Measurements from ENCODE around the gene MAP4K4.

MAP4K4 gene

DNA sequence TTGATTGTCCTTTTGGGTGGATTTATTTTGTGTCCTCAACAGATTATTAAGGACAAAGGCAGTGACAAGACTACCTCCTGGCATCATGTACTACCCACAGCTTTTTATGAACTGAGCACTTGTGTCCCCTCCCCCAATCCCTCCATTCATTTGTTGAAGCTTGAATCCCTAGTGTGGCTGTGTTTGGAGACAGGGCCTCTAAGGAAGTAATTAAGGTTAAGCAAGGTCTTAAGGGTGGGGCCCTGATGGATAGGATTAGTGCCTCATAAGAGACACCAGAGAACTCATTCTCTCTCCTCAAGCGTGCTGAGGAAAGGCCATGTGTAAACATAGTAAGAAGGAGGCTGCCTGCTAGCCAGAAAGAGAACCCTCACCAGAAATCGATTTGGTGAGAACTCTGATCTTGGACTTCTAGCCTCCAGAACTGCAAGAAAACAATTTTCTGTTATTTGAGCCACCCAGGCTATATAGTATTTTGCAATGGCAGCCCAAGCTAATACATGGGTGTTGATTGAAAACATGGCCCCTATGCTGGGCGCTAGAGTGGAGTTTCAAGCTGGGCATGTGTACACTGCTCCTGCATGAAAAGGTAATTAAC lies 3.4 kb upstream of the MAP4K4 start:
- no peak for DNase-seq

DNA sequence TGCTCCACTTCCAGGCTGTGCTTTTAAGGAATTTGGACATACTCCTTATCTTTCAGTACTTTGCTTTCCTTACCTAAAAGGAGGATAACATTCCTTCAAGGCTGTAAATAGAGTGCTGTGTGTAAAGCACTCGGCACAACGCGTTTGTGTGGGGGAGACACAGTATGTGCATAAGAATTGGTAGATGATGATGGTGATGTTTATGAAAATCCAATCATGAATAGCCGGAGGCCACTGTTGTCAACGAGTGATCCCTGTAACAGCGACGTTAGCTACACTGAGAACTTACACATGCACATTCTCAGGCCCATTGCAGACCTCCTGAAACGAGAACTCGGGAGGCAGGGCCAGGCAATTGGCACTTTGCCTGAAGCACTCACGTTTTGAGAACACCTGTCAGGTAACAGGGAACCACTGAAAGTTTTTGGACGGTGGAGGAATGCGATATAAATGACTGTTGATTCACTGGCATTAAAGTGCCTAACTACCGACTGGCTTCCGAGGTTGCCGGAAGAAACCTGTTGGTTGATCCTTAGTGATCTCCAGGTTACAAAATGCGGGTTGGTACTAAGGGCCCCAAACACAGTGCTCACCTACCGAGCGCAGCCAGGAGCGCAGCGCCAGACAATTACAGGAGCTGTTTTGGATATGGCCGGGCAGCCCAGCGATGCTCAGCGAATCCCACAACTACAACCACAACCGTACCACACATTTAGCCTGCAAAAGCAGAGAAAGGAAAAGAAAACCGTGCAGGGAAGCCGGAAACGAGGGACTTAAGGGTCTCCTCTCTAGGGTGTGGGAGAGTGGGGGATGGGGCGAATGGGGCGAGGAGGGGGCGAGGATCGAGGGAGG lies 1.0 kb upstream of the MAP4K4 start:
- peak; percentile 45 for DNase-seq

DNA sequence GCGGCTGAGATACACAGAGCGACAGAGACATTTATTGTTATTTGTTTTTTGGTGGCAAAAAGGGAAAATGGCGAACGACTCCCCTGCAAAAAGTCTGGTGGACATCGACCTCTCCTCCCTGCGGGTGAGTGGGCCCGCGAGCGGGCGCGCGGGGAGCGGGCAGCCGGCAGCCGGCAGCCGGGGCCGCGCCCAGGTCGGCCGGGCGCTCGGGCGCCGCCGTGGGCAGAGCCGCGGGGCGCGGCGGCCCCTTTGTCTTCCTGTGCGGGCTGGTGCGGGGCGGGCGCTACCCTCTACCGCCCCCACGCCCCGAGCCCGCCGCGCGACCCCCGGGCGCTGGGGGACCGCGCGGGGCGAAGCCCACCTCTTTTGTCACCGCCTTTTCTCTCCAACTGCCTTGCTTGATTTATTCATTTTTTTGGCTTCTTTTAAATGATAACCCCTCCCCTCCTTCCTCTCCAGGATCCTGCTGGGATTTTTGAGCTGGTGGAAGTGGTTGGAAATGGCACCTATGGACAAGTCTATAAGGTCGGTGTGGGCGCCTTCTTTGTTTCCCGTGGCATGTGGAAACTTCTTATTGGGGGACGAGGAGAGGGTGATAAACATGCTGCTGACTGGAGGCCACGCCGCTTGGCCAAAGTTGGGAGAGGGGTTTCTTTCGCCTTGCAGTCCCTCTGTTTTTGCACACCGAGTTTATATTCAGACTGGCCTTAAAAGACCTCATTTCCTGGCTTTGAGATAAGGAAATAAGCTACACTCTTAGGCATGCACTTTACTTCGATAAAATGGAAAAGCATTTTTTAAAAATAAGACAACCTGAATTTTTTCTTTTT lies 722 bp downstream of the MAP4K4 start:
- no peak for DNase-seq

DNA sequence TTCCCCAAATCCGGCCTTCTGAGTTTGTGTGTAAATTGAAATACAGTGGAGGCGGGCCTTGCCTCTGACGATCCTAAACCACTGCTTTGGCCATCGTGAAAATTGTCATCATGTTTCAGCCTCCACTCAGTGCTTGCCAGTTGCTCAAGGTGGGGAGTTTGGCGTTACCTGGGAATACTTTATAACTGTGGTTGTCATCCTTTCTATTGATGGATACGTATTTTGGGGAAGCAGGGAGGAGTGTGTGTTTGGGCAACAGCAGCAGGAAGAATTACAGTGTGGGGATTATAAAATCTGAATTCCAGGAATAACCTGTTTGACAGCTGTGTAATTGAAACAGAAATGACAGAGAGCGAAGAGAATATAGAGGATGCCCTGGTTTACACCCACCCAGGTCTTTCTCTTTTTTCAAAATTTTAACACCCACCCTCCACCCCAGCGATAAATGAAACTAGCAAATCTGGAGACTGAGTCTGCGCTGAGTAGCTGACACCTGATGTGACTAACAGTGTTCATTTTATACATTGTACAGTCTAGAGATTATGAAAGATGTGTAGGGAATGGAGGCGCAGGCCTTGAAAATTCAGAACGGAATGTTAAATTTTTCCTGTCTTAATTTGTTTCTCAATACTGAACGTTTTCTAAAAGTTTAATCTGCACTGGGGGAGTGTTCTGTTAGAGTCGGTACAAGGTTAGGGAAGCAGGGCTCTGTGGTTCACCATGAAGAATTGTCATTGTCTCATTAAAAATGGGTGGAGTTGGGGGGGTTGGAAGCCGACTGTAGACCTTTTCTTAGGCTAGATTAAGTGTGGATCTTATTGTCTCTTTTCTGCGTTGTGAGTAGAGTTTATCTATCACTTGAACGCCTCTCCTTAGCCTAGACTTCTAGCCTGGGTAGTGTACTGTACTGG lies 1.6 kb downstream of the MAP4K4 start:
- DNase-seq: peak; percentile 20

DNA sequence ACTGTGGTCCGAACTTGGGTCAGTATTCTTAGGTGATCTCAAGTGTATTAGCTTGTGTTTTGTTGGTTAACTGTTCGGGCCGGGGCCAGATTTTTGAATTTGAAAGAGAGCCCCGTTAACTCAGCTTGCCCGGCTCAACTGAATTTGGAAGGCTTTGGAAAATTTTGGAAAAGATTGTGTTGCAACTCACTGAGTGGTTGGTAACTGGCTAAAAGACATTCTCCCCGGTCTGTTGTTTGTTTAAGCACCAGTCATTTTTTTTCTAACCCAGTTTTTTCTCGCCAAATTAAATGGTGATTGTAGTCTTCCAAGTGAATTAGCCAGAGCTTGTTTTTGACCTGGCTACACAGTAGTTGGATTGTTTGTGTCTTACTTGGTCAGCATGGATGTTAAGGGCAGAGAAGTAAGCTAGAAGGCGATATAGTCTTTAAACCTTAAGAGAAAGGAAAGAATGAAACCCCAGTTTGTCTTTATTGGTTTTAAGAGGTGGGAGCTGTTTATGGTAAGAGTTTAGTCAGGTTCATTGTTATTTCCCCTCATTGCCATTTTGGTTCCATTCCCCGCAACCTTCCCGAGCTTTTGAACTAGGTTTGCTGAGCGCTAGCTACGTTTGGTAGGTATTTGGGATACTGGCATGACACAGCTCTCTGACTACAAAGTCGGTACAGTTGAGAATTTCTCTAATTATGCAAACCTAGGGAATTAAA lies 2.4 kb downstream of the MAP4K4 start:
- no peak for DNase-seq

DNA sequence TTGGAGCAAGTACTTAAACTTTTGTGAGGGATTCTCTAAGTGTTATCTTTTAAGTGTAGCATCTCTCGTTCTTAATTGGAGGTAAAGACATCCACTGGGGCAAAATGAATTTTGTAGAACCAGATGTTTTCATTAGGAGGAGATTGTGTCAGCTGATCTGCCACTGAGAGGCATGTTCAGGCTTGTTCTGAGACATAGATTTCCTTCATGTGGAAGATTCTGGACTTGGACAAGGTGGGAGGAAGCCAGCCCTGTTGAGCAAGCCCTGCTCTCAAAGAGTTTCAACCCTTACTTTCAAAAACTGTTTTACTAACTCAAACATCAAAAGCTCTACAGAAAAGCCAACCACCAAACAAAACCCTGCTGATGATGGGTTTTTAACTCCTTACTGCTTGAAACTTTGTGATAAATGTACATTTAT lies 6.5 kb downstream of the MAP4K4 start:
- DNase-seq: no peak

DNA sequence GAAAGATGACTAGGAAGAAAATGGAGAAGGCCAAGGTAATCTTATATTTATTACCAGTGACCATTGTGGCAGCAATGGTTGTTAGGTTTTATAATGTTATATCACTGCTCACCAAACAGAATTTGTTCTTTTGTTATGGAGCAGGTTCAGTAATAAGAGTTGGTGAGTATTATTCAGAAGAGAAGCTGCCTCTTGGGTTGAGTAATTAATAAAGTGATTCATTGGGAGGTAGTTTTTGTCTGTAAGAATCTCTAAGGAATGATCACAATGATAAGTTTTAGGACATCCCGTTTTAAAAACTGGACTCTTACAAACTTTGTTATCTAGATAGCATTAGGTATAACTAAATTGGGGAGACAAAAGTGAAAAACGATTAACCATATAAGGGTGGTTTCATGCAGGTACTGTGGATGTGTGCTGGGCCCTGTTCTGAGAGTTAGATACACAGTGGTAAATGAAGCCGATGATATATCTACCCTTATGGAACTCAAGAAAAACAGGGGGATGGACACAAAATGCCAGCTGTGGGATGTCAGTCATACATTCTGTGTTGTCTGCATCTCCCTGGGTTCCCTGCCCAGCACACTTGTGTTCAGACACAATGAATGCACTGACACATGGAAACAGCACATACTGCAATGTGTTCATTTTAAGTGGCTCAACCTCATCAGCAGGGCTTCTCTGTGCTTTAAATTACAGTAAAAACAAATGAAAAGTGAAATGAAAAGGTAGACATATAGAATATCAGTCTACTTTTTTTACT lies 7.5 kb downstream of the MAP4K4 start:
- no peak for DNase-seq

DNA sequence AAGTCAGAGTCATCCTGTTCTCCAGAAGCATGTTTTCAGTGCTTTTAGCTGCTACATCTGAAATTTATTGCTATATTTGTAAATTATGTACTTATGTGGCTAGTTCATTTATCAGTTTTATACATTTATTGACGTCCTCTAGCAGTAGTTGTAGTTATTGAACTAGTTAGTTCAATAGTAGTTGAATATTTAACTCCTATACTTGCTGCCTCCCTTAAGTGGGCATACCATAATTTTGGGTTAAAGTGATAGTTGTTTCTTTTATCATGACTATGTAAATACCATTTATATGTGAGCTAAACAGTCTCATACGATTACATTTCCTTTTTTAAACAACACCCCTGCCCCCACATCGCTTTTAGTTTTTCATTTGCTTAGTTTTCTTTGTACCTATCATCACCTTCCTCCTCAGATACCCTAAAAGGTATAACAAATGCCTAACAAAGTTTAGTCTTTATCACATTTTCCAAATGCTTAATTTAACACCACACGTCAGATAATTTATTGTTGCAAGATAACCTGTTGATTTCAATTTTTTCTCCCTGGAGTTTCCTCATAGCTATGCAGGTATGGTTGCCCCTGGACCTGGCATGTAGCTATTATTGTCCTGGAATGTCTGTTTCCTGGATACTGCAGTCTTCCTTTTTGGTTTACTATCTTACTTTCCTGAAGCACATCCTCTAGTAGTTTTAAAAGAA lies 8.8 kb downstream of the MAP4K4 start:
- no peak for DNase-seq

DNA sequence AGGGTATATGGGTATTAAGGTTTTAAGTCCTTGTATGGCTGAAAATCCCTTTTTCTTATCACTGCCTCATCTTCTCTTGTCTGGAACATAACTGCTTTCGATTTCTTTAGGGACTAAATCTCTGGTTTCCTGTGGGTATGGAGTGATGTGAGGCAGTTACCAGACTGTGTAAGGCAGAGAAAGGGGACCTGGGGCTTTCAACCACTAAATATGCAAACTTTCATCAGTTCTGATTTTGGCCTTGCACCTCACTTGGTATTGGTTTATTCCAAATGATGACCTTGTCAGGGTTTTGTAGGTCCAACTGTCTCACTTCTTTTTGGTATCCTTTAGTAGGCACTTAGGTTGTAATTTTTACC lies 9.3 kb downstream of the MAP4K4 start:
- no peak for DNase-seq

DNA sequence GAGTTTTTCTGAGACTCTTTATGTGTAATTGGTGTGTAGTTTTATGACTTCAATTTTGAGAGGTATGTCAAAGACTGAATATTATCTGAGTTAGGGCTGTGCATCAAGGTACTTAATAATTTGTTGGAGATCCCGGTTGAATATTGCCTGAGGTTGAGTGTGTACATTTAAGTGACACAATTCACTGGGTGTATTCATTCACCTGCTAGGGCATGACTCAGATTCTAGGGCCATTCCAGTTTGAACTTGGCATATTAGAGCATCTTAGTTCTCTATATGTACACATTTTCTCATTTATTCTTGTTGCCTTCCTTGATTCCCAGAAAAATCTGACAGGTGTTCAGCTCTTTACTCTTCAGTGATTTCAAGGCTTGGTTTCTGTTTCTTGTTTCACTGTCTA lies 12.5 kb downstream of the MAP4K4 start:
- no peak for DNase-seq

DNA sequence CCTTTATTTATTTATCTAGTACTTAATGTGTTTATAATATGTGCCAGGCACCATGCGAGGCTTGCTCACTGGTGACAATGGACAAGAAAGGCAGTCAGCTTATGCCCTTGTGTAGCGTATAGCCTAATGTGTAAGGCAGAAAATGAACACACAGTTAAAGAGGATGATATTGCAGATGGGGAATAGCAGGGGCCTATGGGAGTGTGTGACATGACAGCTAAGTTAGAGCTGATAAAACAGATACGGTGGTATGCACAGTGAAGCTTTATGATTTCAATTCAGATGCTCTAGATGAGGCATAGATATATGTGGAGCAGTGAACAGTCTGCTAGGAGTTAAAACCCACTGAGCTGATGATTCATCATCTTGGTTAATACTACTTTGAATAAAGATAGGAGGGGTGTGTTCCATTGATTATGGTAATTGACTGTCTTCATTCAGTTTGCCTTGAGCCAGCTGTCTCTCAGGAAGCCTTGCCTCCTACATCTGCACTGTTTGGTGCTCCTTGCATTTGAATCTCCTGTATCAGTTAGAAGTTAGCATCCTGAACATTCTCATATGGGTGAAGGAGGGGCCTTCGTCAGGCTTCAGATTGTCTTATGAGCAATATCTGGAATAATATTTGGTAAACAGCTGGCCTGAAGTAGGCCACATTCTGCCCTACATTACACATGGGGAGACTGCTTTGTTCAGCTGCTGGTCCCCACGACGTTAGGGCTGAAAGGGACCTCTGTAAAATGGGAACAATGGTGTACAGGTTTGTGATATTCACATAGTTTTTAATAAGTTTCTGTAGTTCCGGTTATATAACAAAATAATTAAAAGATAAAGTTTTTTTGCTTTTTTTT lies 13.2 kb downstream of the MAP4K4 start:
- DNase-seq: no peak

DNA sequence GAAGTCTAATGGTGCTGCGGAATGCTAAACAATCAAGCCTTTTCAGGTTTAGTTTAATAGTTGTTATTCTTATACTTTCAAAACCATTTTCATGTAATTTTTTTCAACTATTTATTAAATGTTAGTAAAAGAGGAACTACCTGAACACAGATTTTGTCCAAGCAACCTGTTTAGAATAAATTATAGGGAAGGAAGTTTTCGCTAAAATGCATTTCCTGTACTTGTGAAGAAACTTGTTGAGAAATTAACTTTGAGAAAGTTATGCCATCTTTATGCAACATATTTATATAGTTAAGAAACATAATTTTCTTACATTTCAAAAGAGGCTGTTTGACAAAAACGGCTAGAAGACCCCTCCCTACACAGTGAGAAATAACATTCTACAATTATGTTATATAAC lies 16.6 kb downstream of the MAP4K4 start:
- no peak for DNase-seq

DNA sequence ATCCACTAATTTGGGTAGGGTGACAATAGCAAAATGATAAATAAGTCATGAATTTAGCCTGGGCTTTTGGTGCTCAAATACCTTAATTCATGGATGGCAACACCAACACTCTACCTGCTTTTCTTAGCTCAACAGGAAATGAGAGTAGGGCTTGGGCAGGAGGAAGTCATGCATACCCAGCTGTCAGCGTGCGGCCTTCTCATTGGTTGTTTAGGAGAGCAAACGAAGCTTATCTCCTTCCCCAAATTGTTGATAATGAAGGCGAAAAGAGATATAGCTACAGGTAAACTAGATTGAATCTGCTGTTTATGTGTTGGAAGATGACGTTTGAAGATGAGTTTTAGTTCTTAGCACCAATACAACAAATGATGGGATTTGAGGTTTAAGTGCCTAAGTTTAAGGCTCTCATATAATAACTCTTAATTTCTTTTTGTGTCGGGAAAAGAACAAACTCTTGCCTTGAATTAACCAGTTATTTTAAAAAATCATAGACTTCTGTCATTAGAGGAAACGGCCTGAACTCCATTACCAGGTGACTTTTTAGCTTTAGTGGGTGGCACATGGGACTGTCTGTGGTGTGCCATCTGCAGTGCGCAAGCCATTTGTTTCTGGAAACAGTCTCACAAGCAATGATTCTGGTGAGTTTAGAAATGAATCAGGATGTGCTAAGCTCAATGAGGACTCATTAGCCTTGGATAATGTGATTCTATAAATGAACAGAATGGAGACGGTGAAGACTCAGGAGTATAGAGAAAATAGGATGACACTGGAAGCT lies 19.8 kb downstream of the MAP4K4 start:
- no peak for DNase-seq

DNA sequence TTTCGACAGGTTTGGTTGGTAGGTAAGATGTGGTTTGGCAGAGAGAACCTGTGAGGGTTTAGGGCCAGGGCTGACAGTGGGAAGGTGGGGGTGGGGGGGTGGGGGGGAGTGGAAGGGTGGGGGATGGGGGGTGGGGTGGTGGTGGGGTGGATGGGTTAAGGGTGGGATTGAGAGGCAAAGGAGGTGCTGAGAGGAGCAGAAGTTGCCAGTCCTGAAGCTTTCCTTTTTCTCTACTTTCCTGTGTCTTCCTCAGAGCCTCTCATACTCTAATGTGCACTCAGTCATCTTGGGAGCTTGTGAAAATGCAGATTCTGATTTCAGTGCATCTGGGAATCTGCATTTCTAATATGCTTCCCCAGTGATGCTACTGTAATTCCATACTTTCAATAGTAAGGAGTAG lies 21.0 kb downstream of the MAP4K4 start:
- DNase-seq: no peak

DNA sequence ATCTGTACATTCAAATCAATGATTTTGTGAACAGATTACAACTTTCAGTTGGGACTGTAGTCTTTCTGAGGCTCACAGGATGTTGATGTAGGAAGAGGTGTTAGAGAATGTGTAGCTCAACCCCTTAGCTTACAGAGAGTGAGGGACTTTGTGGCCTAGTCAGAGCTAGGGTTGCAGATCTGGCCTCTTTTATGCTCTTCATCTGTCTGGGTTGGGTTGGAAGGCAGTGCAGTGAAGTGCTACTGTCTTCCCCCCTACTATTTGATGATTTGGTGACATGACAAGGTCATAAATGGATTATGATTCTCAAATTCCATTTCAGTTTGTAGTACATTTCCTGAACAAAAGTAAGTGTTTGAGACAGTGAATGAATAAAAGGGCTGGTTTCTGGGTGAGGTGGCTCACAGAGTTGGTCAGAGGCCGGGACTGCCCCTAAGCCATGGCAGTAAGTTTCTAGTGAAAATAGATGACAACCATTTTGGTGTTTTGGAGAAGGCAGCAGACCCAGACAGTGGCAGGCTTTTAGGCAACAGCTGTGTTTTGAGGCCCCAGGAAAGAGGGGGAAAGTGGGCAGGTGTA lies 21.6 kb downstream of the MAP4K4 start:
- DNase-seq: no peak

DNA sequence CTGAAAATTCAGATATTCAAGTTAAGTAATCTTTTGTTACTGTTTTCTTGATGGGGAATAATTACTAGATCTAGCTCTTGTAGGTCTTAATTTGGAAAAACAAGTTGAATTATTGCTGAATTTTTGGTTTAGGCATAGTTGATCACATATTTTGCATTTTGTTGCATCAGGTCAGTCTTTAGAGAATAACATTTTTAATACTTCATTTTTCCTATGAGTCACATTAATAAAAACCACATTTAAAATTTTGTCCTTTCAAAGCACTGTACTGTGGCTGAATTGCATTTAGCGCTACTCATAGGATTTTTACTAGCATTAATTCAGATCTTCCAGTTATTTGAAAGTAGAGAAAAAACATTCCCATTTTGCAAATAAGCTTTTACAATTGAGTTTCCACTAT lies 23.2 kb downstream of the MAP4K4 start:
- DNase-seq: no peak

DNA sequence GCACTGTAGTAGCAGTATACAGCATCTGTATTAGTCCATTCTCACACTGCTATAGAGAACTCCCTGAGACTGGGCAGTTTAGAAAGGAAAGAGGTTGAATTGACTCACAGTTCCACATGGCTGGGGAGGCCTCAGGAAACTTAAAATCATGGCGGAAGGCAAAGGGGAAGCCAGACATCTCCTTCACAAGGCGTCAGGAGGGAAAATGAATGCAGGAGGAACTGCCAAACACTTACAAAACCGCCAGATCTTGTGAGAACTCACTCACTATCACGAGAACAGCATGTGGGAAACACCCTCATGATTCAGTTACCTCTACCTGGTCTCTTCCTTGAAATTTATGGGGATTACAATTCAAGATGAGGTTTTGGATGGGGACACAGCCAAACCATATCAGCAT lies 25.4 kb downstream of the MAP4K4 start:
- no peak for DNase-seq

DNA sequence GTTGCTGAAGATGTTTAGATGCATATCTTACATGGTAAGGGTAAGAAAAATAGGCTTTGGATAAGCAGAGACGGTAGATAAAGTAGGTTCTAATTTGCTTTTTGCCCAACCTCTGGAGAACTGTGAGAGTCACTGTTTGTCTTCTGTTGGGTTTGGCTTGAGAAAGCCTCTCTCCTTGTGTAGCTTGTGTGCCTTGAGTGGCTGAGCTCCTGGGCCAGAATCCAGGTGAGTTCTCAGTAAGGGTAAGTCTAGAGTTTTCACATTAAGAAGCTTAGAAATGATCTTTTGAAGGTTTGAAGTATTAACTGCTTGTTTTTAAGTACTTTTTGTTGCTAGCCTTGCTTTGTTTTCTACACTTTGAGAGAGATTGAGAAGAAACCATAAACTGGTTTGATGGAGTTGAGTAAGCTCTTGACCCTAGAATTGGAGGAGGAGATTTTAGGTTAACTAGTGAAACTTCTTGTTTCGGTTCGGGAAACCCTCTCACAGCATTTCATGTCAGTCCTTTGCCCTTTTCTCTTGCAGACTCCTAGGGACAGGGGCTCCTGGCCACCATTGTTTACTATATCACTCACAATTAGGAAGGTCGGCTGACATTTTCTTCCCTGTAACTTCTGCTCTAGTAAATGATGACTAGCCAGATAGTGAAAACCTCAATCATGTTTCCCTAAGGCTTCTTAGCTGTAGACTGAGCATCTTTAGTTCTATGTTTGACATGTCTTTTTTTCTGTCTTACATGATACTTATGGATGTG lies 26.0 kb downstream of the MAP4K4 start:
- no peak for DNase-seq
